ENCODE results near the gene NELFA. TPM values are rescaled to one million over a fixed set of nuclear protein-coding genes. Genes with fewer than 3 reads are reported as not detected.

The NELFA gene
- total and polyA plus RNA-seq, 8 donors = 5.8 to 82.9 (median 20.1) TPM

DNA sequence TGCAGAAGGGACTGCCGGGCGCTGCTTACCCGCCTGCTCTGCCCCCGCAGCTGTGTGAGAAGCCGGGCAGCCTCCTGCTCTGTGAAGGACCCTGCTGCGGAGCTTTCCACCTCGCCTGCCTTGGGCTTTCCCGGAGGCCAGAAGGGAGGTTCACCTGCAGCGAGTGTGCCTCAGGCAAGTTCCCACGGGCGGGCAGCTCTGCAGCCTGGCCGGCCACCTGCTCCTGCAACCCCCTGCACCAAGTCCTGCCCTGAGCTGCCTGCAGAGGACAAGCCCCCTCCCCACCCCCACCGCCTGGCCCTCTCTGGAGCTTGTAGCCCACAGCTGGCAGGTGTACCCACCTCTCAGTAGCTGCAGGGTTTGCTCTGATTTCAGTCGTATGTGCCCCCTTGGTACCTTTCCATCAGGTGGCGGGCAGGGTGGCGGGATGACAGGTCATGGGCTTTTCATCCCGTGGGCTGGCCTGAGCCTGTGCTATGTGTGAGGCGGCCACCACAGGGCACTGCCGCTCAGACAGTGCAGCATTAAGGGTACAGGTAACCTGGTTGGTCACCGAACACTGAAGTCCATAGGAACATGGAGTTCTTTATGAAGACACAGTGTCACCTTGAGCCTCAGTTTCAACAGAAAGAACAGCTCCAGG, 56.6 kb downstream of the NELFA start:
- TF ChIP-seq, protein P1, sequence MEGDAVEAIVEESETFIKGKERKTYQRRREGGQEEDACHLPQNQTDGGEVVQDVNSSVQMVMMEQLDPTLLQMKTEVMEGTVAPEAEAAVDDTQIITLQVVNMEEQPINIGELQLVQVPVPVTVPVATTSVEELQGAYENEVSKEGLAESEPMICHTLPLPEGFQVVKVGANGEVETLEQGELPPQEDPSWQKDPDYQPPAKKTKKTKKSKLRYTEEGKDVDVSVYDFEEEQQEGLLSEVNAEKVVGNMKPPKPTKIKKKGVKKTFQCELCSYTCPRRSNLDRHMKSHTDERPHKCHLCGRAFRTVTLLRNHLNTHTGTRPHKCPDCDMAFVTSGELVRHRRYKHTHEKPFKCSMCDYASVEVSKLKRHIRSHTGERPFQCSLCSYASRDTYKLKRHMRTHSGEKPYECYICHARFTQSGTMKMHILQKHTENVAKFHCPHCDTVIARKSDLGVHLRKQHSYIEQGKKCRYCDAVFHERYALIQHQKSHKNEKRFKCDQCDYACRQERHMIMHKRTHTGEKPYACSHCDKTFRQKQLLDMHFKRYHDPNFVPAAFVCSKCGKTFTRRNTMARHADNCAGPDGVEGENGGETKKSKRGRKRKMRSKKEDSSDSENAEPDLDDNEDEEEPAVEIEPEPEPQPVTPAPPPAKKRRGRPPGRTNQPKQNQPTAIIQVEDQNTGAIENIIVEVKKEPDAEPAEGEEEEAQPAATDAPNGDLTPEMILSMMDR (IDR thresholded peaks at IDR 0.05) = no peak
- TF ChIP-seq POLR2AphosphoS5 (IDR thresholded peaks at IDR 0.05) (no peak), POLR2A (IDR thresholded peaks at IDR 0.05) (no peak), EP300 (IDR thresholded peaks at IDR 0.05) (no peak)
- no peak for DNase-seq
- H3K9me3 ChIP-seq = no peaks in the 10 kb centered on the region
- WGBS, 5 donors = 83 to 97% (median 90%) methylated on average over 7 to 20 of the region's 20 CpGs
- H3K27me3 ChIP-seq = no peaks in the 10 kb centered on the region
- H3K36me3 ChIP-seq = peaks cover 26 to 77% (median 70%) of the 10 kb centered on the region in 4 donors
- intact Hi-C loops (cut with DNase I; ENCODE audit: low total_unique reads) = no loop called here
- no peak overlapping the region for H3K4me3 ChIP-seq
- no peak overlapping the region for H3K27ac ChIP-seq
- peaks cover 0 to 11% (median 3%) of the 10 kb centered on the region in 4 donors for H3K4me1 ChIP-seq

DNA sequence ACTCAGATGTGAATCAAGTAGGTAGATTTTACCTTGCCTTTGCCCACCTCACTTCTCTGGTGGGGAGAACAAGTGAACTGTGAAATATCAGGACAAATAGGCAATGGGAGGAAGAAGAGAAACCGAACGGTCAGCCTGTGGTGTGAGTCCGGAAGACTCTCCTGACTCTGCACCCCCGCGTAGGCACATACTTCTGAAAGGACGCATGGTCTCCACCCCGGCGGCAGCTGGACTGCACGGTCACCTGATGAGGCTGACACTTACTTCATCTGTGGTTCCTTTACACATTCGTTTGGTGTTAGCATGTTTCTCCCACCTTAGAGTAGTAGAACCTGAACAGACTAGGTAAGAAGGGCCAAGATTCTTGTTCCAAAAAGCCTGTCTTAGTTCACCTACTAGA, 58.4 kb downstream of the NELFA start:
- H3K27ac ChIP-seq = no peak overlapping the region
- WGBS, 5 donors = 75 to 90% (median 80%) methylated on average over 10 of the region's 10 CpGs
- peaks cover 26 to 71% (median 60%) of the 10 kb centered on the region in 4 donors for H3K36me3 ChIP-seq
- intact Hi-C loops (cut with DNase I; ENCODE audit: low total_unique reads) = no loop called here
- TF ChIP-seq POLR2A (IDR thresholded peaks at IDR 0.05) (no peak), EP300 (IDR thresholded peaks at IDR 0.05) (no peak), POLR2AphosphoS5 (IDR thresholded peaks at IDR 0.05) (no peak)
- TF ChIP-seq, protein P1 (IDR thresholded peaks at IDR 0.05) = no peak
- no peak overlapping the region for H3K4me3 ChIP-seq
- no peaks in the 10 kb centered on the region for H3K27me3 ChIP-seq
- no peak for DNase-seq
- no peaks in the 10 kb centered on the region for H3K9me3 ChIP-seq
- peaks cover 0 to 11% (median 3%) of the 10 kb centered on the region in 4 donors for H3K4me1 ChIP-seq

DNA sequence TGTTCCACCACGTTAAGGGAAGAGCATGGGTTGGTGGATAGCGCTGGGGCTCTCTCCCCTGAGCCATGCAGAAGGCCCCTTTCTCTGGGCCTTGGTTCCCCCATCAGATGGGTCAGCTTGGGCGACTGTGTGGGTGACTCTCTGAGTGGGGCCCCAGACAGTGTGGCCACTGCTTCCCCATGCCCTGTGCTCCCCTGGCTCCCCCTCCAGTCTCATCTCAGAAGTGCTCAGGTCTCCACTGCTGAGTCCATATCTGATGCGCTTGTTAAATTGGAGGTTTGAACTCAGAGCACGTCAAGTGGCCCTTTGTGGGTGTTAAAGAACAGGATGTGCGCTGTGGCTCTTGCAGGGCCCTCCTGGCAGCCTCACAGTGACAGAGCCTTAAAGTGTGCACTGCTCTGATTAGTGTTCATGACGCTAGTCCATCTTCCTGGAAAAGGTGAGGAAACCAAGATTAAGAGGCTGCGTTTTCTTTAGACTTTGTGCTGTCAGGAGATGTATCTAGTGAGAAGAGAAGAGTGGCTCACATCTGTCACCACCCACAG, 59.8 kb downstream of the NELFA start:
- 74 to 86% (median 77%) methylated on average over 8 of the region's 8 CpGs for WGBS, 5 donors
- no peaks in the 10 kb centered on the region for H3K27me3 ChIP-seq
- peaks cover 22 to 70% (median 57%) of the 10 kb centered on the region in 4 donors for H3K36me3 ChIP-seq
- no peaks in the 10 kb centered on the region for H3K9me3 ChIP-seq
- intact Hi-C loops (cut with DNase I; ENCODE audit: low total_unique reads) = no loop called here
- H3K4me1 ChIP-seq = peaks cover 0 to 11% (median 3%) of the 10 kb centered on the region in 4 donors
- DNase-seq = no peak
- no peak overlapping the region for H3K27ac ChIP-seq
- no peak overlapping the region for H3K4me3 ChIP-seq
- TF ChIP-seq, protein P1 (IDR thresholded peaks at IDR 0.05) = no peak
- TF ChIP-seq POLR2A (IDR thresholded peaks at IDR 0.05) (no peak), POLR2AphosphoS5 (IDR thresholded peaks at IDR 0.05) (no peak), EP300 (IDR thresholded peaks at IDR 0.05) (no peak)

DNA sequence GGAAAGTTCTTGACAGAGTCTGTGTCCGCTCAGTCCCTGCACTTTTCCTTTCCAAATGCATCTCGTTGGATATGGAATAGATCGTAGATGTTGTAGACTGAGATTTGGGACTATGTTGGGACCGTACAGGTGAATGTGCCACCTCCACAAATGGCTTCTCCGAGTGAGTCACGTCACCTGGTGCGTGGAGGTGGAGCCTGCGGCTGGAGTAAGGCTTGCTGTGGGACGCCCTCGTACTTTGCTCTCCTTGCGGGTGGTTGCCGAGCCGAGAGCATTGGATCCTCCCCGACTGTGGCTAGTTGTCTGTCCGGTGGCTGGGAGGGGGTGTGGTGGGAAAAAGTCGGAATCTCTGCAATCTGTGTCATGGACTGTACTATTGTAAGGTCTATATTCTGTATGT, 60.5 kb downstream of the NELFA start:
- H3K27me3 ChIP-seq = no peaks in the 10 kb centered on the region
- 94 to 97% (median 95%) methylated on average over 16 of the region's 16 CpGs for WGBS, 5 donors
- H3K9me3 ChIP-seq = no peaks in the 10 kb centered on the region
- H3K4me1 ChIP-seq = peaks cover 0 to 11% (median 3%) of the 10 kb centered on the region in 4 donors
- no peak for DNase-seq
- TF ChIP-seq POLR2A (IDR thresholded peaks at IDR 0.05) = no peak
- TF ChIP-seq POLR2AphosphoS5 (IDR thresholded peaks at IDR 0.05) = no peak
- no peak for TF ChIP-seq EP300 (IDR thresholded peaks at IDR 0.05)
- TF ChIP-seq, protein P1 (IDR thresholded peaks at IDR 0.05) = no peak
- intact Hi-C loops (cut with DNase I; ENCODE audit: low total_unique reads) = no loop called here
- no peak overlapping the region for H3K4me3 ChIP-seq
- H3K36me3 ChIP-seq = peaks cover 21 to 70% (median 54%) of the 10 kb centered on the region in 4 donors
- no peak overlapping the region for H3K27ac ChIP-seq
